ENCODE results near the gene TECTB.

The TECTB gene

DNA sequence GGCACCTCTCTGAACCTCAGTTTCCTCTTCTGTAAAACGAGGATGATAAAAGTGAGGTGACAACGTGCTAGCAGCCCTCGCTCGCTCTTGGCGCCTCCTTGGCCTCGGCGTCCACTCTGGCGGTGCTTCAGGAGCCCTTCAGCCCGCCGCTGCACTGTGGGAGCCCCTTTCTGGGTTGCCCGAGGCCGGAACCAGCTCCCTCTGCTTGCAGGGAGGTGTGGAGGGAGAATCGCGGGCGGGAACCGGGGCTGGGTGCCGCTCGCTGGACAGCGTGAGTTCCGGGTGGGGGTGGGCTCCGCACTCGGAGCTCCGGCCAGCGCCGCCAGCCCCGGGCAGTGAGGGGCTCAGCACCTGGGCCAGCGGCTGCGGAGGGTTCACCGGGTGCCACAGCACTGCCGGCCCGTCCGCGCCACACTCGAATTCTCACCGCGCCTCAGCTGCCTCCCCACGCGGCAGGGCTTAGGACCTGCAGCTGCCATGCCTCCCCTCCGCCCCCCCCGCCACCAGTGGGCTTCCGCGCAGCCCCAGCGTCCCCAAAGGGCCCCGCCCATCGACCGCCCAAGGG lies 66.4 kb downstream of the TECTB start:
- Histone ChIP-seq H3K36me3 (ENCODE audit: insufficient read depth, low read length) (no peaks in the 10 kb centered on the region), H3K9me3 (ENCODE audit: low read depth, low read length) (no peaks in the 10 kb centered on the region), H3K4me3 (no peak overlapping the region), H3K9ac (ENCODE audit: insufficient read length) (no peak overlapping the region), H3K27ac (no peak overlapping the region)
- TF ChIP-seq FOXP2 (optimal IDR thresholded peaks at IDR 0.05; ENCODE audit: control extremely low read depth, extremely low read length, insufficient read depth) (no peak), EZH2 (IDR thresholded peaks at IDR 0.05) (no peak), POLR2AphosphoS5 (IDR thresholded peaks at IDR 0.05; ENCODE audit: borderline replicate concordance, low read depth, low read length) (no peak)
- no peak for DNase-seq (ENCODE audit: low read depth, low spot score)

GRCh38 chr10:112351146-112351545 lies 67.9 kb downstream of the TECTB start:
- Histone ChIP-seq H3K36me3 (ENCODE audit: insufficient read depth, low read length) (no peaks in the 10 kb centered on the region), H3K27ac (no peak overlapping the region), H3K9me3 (ENCODE audit: low read depth, low read length) (no peaks in the 10 kb centered on the region), H3K9ac (ENCODE audit: insufficient read length) (no peak overlapping the region), H3K4me3 (no peak overlapping the region)
- TF ChIP-seq FOXP2 (optimal IDR thresholded peaks at IDR 0.05; ENCODE audit: control extremely low read depth, extremely low read length, insufficient read depth) (no peak), EZH2 (IDR thresholded peaks at IDR 0.05) (no peak), POLR2AphosphoS5 (IDR thresholded peaks at IDR 0.05; ENCODE audit: borderline replicate concordance, low read depth, low read length) (no peak)
- DNase-seq (ENCODE audit: low read depth, low spot score), result no peak

GRCh38 chr10:112352044-112352443 lies 68.8 kb downstream of the TECTB start:
- Histone ChIP-seq H3K27ac (no peak overlapping the region), H3K36me3 (ENCODE audit: insufficient read depth, low read length) (no peaks in the 10 kb centered on the region), H3K9me3 (ENCODE audit: low read depth, low read length) (no peaks in the 10 kb centered on the region), H3K9ac (ENCODE audit: insufficient read length) (no peak overlapping the region), H3K4me3 (no peak overlapping the region)
- TF ChIP-seq POLR2AphosphoS5 (IDR thresholded peaks at IDR 0.05; ENCODE audit: borderline replicate concordance, low read depth, low read length) (no peak), FOXP2 (optimal IDR thresholded peaks at IDR 0.05; ENCODE audit: control extremely low read depth, extremely low read length, insufficient read depth) (no peak), EZH2 (IDR thresholded peaks at IDR 0.05) (no peak)
- DNase-seq (ENCODE audit: low read depth, low spot score), result no peak

- no peak overlapping the region for H3K9ac ChIP-seq (ENCODE audit: insufficient read length)
- no peak overlapping the region for H3K27ac ChIP-seq
- H3K9me3 ChIP-seq (ENCODE audit: low read depth, low read length), result no peaks in the 10 kb centered on the region
- no peak for TF ChIP-seq POLR2AphosphoS5 (IDR thresholded peaks at IDR 0.05; ENCODE audit: borderline replicate concordance, low read depth, low read length)
- TF ChIP-seq FOXP2 (optimal IDR thresholded peaks at IDR 0.05; ENCODE audit: control extremely low read depth, extremely low read length, insufficient read depth), result no peak
- TF ChIP-seq EZH2 (IDR thresholded peaks at IDR 0.05), result no peak
- no peak for DNase-seq (ENCODE audit: low read depth, low spot score)
- no peak overlapping the region for H3K4me3 ChIP-seq
- H3K36me3 ChIP-seq (ENCODE audit: insufficient read depth, low read length), result no peaks in the 10 kb centered on the region
These were observed 69.8 kb downstream of the TECTB start for GRCh38 chr10:112353046-112353445.
